ENCODE data around the gene SPATA31E1.
"Not testable (repeated sequence)": the region's sequence is repeated elsewhere in the genome, so short reads cannot be mapped to it uniquely, and the experiment has no call there.

The SPATA31E1 gene

GRCh38 chr9:87886933-87887505, 4.3 kb downstream of the SPATA31E1 start:
- DNase-seq: no peak

DNA sequence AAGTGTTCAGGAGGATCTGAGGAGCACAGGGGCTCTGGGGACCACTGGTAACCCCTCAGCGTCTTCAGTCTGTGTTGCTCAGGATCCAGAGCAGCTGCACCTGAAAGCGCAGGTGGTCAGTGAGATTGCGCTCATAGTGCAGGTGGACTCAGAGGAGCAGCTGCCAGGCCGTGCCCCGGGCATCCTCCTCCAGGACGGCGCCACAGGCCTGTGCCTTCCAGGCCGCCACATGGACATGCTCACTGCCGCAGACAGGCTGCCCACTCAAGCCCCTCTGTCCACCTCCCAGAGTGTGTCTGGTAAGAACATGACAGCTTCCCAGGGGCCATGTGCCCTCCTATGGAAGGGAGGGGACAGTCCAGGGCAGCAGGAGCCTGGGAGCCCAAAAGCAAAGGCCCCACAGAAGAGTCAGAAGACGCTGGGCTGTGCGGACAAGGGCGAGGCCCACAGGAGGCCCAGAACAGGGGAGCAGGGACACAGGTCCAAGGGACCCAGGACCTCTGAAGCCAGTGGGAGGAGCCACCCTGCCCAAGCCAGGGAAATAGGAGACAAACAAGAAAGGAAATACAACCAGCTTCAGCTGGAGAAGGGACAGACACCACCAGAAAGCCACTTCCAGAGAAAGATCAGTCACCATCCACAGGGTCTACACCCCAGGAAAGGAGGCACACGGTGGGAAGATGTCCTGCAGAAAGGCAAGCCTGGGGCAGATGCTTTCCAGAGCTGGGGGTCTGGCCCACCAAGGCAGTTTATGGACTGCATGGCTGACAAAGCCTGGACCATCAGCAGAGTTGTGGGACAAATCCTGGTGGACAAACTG, 5.2 kb downstream of the SPATA31E1 start:
- DNase-seq: no peak

DNA sequence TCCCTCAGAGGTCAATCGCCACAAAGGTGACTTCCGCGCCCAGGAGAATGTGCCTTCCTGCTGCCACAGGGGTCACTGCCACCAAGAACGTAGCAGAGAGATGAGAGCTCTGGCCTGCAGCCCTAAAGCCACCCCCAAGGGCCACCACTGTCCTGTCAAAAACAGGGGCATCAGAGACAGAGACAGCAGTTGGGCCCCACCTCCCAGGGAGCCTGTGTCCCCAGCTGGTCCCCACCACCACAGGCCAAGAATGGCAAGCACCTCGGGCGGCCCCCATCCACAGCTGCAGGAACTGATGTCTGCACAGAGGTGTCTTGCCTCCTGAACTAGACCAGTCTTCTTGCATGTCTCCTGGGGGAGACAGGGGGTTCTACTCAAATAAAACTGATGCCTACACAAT, 5.8 kb downstream of the SPATA31E1 start:
- DNase-seq: no peak

DNA sequence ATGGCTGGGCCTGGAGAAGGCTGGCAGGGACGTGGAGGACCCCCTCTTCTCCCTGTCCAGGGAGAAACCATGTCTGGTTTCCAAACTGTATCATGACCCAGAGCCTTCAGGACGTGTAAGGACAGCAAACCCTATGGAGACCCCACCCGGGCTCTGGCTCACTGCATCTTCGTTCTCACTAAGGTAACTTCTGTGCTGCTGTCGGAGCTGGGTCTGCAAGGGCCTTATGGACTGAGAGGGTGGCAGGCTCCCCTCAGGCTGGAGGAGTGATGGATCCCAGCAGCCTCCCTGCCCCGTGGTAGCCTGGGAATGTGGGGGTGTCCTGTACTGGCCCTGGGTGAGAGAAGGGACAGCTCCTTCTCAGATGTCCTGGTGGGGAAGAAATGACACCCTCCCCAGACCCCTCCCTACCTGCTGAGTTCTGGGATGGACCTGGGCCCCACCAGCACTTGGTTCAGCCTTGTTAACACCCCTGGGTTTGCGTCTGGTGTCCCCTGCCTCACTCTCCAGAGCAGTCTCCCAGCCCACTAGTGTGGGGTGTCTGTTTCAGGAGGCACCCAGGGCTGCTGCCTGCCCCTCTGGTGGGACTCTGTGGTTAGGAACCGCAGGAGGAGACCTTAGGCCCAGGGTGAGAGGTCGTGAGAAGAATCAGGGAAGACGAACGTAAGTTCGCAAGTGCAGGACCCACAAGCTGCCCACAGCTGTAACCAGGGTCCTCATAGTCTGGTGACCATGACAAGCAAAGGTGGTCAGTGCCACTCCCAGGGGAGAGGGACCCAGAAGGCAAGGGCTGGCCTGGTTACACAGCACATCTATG, 6.6 kb downstream of the SPATA31E1 start:
- no peak for DNase-seq

DNA sequence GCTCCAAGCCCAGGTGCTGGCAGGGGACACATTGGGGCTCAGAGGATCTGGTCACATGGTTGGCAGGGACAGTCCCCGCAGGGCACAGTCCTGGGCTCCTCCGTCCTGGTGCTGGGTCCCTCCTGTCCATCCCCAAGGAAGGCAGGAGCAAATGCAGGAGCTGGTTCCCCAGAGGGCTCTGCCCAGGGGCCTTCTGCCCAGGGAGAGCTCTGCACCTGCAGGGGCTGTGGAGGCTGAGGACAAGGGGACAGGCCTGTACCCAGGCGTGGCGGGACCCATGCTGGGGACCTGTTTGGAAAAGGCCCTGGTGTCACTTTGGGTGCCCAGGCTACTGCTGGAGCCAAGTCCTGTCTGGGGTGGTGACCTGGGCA, 7.2 kb downstream of the SPATA31E1 start:
- DNase-seq: no peak

DNA sequence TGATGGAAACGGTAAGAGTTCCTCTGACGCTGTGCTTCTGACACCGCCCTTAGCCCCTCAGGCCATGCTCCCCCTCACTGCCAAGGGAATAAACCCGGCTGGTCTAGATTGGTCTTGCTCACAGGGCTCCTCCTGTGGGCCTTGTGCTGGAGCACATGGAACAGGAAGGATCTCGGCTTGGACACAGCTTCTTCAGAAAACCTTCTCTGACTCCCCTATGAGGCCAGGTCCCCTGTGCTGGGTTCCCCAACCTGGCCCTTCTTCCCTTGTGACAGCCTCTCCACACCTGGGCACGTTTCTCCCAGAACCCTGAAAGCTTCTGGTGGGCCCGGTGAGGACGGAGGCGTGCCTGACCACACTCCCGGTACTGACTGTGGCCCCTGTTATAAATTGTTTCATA, 8.2 kb downstream of the SPATA31E1 start:
- DNase-seq: no peak

GRCh38 chr9:87891754-87892153, 9.1 kb downstream of the SPATA31E1 start:
- DNase-seq: no peak

GRCh38 chr9:87892956-87893355, 10.3 kb downstream of the SPATA31E1 start:
- DNase-seq: no peak

DNA sequence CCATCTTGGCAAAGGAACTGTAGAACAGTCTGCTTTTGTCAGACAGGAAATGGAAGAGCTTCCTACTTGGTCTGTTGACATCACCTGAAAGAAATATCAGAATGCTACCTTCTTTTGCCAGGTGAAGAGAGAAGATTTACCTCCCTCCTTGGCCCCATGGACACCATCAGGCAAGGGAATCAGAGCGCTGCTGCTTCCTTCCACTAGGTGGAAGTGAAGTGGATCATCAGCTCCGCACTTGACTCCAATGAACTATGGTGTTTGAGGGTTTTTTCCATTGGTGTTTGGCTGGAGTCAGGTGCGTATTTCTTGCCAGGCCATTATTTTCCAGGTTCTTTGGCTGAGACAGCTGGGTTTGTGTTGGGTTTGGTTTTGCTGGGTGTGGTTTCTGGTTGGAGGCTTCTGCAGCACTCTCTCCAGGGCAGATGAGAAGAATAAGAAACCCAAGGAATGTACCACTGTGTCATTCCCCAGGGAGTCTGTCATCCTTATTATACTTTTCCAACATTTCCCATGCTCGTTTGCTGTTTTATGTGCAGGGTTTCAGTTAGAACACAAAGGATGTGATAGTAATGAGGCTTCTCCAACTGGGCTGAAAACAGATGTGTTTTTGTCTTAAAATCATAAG, 12.4 kb downstream of the SPATA31E1 start:
- no peak for DNase-seq

GRCh38 chr9:87896891-87897290, 14.2 kb downstream of the SPATA31E1 start:
- no peak for DNase-seq

- no peak for DNase-seq
Measured at GRCh38 chr9:87898151-87898550, 15.5 kb downstream of the SPATA31E1 start.

GRCh38 chr9:87902371-87902770, 19.7 kb downstream of the SPATA31E1 start:
- not testable (repeated sequence) for DNase-seq

DNA sequence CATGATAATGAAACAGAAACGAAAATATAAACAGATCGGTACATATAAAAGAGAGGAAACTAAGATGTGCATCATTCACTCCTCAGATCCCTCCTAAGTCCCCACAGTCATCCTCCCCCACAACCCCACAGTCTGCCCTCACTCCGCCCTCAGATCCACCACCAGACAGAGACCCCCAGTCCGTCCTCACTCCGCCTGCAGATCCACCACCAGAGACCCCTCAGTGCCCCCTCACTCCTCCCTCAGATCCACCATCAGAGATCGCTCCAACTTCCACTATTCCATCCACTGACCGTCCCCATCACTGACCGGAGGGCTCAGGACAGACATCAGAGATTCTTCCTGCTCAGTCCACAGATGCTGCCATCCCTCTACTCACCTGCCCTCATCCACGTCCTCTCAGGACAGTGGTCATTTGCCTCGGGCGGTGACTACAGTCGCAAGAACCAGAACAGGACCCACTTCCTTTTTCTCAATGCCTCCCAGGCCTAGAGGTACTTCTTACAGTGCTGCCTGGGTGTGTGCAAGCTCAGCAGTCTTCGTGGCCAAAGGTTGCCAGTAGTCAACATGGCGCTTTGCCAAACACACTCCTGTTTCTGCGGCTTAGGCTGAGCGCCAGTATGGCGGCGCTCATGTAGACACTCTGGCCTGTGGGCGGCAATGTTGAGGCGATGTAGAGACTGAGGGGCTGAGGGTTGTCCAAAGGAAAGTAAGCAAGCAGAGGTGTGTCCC, 26.8 kb downstream of the SPATA31E1 start:
- DNase-seq: no peak

GRCh38 chr9:87910821-87911220, 28.1 kb downstream of the SPATA31E1 start:
- DNase-seq: no peak

DNA sequence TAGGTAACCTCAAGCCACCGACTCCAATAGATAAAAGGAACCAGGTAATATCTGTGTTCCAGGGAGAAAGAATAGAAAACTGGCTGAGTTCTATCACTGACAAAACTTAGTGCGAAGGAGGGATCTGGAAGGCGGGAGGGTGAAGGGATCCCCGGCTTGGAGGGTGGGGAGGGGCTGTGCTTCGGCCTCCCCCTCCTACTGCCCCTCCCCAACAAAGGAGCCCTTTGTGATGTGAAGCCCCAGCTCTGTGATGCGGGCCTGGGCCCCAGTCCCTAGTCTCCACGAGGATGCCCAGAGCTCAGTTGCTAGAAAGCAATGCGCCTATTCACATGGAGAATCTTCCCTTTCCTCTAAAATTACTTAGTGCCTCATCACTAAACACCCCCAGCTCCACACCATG, 35.0 kb downstream of the SPATA31E1 start, which contains the start of gene SPATA31C1:
SPATA31C1 (plus strand) TSS at position 301 of the 400 bp plus-strand sequence.
- not testable (repeated sequence) for DNase-seq

DNA sequence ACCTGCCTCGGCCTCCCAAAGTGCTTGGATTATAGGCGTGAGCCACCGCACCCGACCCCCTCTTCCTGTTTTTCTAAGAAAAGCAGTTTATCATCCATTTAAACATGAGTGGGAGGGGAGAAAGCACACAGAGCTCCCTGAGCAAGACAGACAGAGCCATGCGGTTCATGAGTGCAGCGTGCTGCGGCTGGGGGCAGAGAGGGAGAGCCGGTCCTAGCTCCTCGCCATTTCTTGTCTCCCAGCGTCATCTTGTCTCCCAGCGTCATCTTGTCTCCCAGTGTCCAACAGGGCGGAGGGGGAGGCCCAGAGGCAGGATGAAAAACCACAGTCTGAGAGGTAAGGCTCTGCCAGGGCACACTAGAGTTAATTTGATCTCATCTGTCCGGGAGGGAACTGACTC, 36.3 kb downstream of the SPATA31E1 start:
- DNase-seq: not testable (repeated sequence)

DNA sequence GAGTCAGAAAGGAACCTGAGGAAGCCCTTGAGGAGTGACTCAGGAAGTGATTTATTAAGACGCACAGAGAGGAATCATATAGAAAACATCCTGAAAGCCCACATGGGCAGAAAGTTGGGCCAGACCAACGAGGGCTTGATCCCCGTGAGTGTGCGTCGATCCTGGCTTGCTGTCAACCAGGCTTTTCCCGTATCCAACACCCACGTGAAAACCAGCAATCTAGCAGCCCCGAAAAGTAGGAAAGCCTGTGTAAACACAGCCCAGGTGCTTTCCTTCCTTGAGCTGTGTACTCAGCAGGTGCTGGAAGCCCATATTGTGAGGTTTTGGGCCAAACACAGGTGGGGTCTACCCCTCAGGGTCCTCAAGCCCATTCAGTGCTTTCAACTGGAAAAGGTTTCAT, 38.9 kb downstream of the SPATA31E1 start:
- not testable (repeated sequence) for DNase-seq

- not testable (repeated sequence) for DNase-seq
Measured at GRCh38 chr9:87923012-87923411, 40.3 kb downstream of the SPATA31E1 start.

DNA sequence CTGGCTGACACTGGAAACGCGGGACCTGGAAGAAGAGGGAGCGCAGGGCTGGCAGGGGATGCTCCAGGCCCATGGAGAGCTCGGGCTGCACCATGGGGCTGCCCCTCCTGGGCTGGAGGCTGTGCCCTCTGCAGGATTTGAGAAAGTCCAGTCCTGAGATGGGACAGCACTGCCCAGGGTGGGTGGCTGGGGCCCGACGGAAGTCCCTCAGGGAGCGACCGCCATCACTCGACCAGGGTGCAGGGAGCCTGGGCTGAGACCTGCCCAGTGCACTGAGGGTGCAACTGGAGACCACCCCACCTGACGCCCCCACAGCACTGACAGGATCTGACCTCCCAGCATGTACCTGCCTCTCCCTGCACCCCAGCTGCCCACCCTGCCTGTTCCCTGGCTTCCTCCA, 42.2 kb downstream of the SPATA31E1 start:
- DNase-seq: not testable (repeated sequence)

- not testable (repeated sequence) for DNase-seq
Measured at GRCh38 chr9:87929152-87929551, 46.5 kb downstream of the SPATA31E1 start.

GRCh38 chr9:87934444-87934843, 51.8 kb downstream of the SPATA31E1 start:
- not testable (repeated sequence) for DNase-seq

- DNase-seq: not testable (repeated sequence)
Measured at GRCh38 chr9:87937352-87937751, 54.7 kb downstream of the SPATA31E1 start.

Measured in cerebellar nuclear complex (tissue), 1 donor.